Endometrial microvascular endothelial cells (primary cell): Measurements from ENCODE around the gene RAB27B. TPM values are rescaled to one million over a fixed set of nuclear protein-coding genes. Genes with fewer than 3 reads are reported as not detected.

Source experiments
- in situ Hi-C: cut with HindIII; loops from 2 replicates; pipeline ENCODE4 v1.10.0; 2017; ENCODE audit warnings: low sequenced_read_pairs, low pct_unique_long_range_greater_than_20kb; ENCODE audit errors: inconsistent ontology term
- total RNA-seq: library from RNA; depleted of rRNA; stranded (reverse); fragments of >200 nt; gene quantifications from one replicate; pipeline ENCODE4 v1.2.3, GENCODE V29; 2015; ENCODE audit errors: inconsistent ontology term

RAB27B gene
- total RNA-seq, 1 donor from 2014 or later, result 0.37 TPM

DNA sequence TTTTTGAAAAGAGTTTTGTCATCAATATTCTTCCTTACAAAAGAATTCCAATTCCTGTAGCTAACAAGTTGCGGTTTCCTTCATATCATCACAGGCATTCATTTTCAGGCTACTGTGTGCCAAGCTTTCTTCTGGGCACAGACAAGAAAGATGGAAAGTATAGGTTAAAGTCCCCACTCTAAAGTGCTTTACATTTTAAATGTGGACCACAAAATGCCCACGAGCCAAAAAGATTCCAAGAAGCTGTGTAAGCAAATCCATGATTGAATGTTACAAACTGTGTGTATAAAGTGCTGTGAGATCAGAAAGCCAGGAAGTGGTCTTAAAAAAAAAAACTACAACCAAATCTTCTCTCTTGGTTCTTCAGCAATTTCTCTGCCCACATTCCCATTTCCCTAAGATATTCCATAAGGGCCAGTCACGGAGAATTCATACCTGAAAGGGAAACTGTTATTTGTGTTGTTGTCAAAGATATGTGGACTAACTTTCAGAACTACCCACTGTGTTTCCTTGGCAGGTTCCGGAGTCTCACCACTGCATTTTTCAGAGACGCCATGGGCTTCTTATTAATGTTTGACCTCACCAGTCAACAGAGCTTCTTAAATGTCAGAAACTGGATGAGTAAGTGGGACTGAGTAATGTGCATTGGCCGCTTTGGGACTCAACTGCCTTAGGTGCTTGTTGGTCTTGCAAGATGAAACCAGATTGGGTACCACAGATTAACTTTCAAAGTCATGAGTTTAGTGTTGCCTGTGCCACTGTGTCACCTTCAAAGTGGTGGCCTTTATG lies 55.7 kb downstream of the RAB27B start:
- in situ Hi-C loops, result no loop called here

DNA sequence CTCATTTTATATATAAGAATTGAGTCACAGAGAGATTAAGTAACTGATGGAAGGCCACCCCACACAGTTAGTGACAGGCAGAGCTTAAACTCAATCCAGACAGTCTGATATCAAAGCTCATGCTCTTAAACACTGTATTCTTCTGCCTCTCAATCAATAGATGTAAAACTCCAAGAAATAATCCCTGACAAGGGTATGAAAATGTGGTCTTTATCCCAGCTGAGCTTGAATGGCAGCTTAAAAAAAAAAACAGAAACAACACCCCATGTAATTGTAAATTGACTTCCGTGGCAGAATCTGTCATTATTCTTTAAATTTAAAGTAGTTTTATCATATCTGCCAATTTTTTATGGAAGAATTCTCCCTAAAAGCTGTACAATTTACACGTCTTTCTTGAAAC lies 60.1 kb downstream of the RAB27B start:
- in situ Hi-C loops, result no loop called here

DNA sequence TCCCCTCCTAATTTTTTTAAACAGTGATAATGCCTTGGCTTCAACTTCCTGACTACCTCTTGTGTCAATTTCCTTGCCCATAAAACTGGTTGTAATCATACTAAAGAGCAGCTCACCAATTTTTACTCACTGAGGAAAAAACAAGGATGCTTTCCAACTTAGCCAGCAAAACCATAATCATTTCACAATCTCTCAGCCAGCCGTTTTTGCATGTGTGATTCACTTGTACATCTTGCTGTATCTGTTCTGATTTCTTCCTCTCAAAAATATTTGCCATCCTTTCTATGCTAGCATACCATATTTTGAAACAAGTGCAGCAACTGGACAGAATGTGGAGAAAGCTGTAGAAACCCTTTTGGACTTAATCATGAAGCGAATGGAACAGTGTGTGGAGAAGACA lies 60.7 kb downstream of the RAB27B start:
- in situ Hi-C loops, result no loop called here

GRCh38 chr18:54899500-54899899 lies 71.2 kb downstream of the RAB27B start:
- in situ Hi-C loops, result no loop called here

DNA sequence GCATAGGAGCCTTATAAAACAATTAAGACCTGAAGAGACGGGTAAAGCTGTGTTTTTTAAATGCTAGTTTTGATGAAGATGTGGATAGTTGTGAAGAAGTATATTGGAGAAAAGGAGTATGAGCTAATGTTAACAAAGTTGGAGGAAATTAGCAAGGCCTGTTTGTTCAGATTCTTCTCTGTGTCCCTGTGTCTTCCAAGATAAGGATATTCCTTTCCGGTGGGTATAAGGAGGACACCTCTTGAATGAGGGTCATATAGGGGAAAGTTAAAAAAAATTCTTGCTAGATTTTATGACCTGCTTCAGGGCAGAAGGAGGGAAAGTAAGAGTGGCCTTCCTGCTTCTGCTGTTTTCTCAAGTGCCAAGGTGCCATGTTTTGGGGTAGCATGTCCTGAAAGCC lies 72.0 kb downstream of the RAB27B start:
- in situ Hi-C loops, result no loop called here

GRCh38 chr18:54904581-54904980 lies 76.3 kb downstream of the RAB27B start:
- in situ Hi-C loops, result no loop called here

DNA sequence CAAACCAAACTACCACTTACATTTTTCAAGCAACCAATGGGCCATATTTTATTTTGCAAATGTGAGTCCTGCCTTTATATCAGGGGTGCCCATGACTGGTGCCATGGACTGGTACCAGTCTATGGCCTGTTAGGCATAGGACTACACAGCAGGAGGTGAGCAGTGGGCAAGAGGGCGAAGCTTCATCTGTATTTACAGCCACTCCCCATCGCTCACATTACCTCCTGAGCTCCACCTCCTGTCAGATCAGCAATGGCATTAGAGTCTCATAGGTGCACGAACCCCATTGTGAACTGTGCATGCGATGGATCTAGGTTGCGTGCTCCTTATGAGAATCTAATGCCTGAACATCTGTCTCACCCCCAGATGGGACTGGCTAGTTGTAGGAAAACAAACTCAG lies 77.4 kb downstream of the RAB27B start:
- in situ Hi-C loops, result no loop called here

GRCh38 chr18:54906331-54907185 lies 78.3 kb downstream of the RAB27B start:
- in situ Hi-C loops, result no loop called here

- in situ Hi-C loops, result no loop called here
Observed at GRCh38 chr18:54909538-54909937, 81.3 kb downstream of the RAB27B start.

DNA sequence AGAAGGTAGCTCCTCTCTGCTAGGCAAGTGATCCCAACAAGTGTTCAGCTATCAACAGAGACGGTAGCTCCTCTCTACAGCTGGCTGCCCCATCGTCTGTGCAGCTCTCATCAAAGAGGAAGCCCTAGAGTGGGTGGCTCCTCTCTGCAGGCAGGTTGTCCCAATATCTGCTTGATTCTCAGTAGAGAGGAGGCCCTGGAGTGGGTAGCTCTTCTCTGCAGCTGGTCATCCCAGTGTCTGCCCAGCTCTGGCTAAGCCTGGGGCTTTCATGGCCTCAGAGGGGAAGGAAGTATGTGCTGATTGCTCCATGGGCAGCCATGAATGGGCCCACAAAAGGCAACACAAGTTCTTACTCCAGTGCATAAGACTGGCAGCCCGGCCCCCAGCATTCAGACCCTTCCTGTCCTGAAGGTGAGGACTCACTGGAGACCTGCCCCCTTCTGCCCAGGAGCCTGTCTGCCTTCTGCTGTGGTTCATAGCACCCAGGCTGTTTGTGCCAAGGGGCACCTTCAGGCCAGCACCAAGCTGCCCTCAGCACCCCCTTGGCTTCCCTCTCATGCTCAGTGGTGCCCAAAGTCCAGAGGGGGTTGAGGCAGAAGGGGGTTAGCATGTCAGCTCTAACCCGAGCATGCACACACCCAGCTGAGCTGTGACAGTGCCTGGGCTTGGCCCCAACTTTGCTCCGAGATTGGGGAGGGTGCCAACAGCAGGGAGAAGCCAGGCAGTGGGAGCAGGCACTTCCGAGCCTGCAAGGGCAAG lies 82.1 kb downstream of the RAB27B start:
- in situ Hi-C loops, result no loop called here

GRCh38 chr18:54911551-54911950 lies 83.3 kb downstream of the RAB27B start:
- in situ Hi-C loops, result no loop called here

- in situ Hi-C loops, result no loop called here
Observed at GRCh38 chr18:54914816-54915215, 86.5 kb downstream of the RAB27B start.

- in situ Hi-C loops, result no loop called here
Observed at GRCh38 chr18:54916507-54916906, 88.2 kb downstream of the RAB27B start.

GRCh38 chr18:54918060-54918459 lies 89.8 kb downstream of the RAB27B start:
- in situ Hi-C loops, result no loop called here

DNA sequence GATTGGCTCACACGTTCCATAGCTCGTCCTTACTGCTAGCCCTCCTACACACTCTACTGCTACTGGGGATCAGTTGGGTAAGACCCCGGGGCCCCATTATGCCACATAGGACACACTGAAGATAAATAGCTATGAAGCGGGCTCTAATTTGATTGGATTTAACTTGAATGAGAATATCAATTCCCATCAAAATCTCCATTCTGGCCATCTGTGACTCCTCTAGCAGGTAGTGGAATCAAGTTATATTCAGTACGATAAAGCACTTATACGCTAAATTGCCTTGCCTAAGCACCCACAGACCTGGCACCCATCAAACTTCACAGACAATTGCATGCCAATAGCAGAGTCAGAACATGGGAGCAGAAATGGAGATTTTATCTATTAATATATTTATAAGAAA lies 91.1 kb downstream of the RAB27B start:
- in situ Hi-C loops, result no loop called here

- in situ Hi-C loops, result no loop called here
Observed at GRCh38 chr18:54923339-54923956, 95.2 kb downstream of the RAB27B start.

DNA sequence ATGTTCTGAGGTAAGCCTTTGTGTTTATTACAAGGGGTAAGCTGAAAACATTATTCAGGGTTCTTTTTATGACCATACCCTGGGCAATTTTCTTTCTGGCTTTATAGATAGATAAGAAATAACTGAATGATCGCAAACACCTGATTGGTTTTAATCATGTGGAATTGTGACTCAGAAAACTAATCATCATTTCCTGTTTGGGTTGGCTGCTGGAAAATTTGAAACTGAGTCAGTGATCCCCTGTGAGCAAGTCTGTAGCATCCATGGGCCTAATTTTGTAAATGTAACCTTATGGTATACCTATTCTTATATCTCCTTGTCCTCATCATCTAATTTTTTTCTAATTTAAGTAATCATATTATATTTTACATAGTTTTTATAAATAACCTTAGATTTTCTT lies 96.7 kb downstream of the RAB27B start:
- in situ Hi-C loops, result no loop called here

DNA sequence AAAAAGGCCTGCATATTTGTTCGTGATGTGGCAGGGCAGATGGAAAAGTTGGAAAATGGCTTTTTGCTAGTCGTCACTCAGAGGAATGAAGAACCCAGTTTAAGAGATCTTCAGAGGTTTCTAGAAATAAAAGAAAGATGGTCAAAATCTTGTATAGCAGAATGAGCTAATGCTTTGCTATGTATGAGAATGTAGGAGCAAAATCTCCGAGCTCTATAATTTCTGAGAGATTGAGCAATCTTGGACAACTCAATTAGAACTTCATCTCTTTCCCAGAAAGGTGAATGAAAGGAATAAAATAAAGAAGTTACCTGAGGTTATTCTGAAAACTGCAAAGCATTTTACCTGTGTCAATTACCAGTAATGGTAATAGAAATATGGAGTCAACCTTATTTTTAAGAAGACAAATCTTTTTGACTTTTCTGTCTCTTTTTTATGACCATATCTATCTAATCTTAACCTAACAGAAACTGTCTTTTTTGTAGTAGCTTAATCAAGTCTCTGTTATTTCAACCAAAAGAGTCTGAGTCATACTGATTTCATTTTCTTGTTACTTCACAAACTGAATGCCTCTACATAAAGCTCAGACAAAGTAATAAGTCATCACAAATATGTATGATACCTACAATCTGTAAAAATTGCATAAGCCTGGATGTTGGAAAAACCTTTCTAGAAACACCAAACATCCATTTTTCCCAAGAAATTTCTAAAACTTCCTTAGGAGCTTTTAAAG lies 98.5 kb downstream of the RAB27B start:
- in situ Hi-C loops, result no loop called here
